GM21576 (cell line): Measurements from ENCODE around the gene GLI3.

Source experiments
- ATAC-seq: cut with Tn5 transposase; IDR thresholded peaks from one replicate; pipeline ENCODE4 v1.9.1; 2021; ENCODE audit warnings: mild to moderate bottlenecking, moderate library complexity; ENCODE audit not compliant: unreplicated experiment

GLI3 gene

DNA sequence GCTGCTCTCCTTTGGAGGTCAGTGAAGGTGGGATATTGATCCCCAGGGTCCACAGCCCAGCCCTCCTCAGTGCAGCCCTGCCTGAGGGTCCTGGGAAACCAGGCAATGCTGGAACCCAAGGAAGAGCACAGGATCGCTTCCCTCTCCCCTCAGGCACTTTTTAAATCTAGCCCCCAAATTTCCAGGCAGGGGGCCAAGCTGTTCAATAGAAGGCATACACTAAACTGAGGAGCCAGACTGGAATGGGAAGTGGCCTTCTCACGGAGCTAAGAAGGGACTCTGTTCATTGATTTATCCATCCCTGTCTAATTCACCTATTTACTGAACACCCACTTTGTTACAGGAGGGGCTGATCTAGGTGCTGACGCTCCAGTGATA lies 60.3 kb downstream of the GLI3 start:
- no peak for ATAC-seq

DNA sequence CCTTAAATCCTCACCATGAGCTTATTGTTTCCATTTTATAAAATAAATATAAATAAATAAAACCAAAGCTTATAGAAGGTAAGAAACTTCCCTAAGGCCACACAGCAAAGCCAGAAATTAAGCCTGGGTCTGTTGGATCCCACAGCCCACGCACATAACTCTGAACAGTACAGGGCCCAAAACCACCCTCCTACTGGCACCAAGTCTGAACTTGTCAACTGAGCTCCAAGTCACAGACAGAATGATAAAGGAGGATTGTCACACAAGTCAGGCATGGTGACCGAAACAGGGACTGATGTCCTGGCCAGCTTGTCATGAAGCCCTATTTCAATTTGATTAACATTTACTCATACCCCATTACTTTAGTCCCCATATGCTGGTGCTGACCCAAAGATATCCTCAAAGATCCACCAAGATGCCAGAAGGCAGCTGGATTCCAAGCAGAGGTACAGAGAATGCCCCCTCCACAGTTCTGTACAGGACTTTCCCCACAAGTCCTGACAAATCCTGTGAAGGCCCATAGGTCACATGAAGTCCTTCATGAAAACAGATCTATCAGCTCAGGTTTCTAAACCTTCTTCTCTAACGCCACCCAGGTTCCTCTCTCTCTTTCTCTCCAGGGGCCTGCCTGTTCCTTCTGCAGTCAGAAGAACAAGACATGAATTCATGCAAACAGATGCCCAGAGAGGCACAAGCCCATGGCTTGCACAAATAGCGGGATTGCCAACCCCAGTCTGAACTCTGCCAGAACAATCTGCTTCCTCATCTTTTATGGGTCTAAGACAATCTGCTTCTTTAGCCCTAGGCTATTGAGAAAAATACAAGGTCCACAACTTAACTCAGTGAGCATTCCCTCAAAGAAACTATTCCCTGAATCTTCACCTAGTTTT lies 60.9 kb downstream of the GLI3 start:
- no peak for ATAC-seq

DNA sequence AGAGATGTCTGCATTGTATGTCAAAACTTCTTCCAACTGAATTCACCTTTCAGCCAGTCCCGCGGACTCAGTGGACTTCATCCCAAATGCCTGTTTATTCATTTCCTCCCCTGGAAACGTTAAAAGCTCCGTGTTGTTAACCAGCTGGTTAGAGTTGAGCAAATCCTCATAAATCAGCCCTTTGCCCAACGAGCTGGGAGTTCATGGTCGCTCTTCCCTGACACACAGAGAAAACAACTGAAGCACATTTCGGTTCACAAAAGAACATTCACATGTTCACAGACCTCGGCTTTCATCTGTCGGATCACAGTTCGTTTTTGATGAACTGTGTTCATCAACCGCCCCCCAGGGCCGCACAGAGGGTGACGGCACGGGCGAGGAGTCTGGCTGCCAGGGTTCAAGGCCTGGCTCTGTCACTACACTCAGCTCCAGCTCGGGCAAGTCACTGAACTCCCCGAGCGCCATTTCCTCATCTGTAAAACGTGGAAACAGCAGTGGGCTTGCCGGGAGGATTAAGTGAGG lies 62.6 kb downstream of the GLI3 start:
- ATAC-seq: no peak

DNA sequence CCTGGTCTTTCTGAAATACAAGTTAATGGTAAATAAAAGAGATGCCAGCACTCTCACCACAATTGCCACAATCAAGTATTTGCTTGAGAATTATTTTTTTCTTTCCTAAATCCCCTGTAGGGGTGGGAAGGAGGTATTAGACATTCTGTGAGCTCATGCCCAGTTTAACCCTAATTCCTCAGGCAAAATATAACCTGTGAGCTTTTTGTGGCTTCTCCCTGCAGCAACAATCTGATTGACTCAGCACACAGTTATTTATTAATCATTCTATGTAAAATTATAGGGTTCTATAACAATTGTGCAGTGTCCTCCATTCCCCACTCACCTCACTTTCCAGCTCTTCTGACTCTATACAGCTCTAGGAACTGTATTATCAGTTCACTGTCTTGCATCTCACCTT lies 66.3 kb downstream of the GLI3 start:
- ATAC-seq: no peak

DNA sequence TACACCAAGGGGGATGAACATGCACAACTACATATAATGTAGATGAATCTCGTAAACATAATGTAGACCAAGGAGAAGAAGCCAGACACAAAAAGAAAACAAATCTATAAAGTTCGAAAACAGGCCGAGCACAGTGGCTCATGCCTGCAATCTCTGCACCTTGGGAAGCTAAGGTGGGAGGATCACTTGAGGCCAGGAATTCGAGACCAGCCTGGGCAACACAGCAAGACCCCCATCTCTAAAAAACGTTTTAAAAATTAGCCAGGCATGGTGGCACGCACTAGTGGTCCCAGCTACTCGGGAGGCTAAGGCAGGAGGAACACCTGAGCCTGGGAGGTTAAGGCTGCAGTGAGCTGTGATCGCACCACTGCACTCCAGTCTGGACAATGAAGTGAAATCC lies 68.5 kb downstream of the GLI3 start:
- no peak for ATAC-seq

DNA sequence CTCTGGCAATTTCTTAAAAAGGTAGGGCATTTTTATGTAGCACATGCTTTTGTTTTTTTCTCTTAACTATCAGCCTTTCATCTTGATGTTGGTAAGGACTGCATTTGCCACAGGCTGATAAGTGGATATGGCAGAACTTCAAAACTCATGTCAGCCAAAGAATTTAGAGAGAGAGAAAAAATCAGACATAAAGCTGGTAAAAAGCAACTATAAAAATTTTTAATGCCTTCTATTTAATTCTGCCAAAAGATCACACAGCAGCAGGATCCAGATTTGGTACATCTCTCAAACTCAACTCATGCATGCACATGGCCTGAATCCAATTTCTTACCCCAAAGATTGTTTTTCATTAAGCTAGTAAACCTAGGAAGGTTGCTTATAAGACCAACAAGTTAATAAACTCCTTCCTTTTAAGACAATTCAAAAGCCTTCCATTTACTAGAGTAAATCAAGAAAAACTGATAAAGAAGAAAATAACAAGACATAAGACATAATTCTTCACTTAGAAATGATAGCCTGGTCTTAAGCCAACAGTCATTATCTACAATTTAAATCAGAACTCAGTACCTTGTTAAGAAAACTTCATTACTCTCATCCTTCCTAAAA lies 69.3 kb downstream of the GLI3 start:
- ATAC-seq: no peak

DNA sequence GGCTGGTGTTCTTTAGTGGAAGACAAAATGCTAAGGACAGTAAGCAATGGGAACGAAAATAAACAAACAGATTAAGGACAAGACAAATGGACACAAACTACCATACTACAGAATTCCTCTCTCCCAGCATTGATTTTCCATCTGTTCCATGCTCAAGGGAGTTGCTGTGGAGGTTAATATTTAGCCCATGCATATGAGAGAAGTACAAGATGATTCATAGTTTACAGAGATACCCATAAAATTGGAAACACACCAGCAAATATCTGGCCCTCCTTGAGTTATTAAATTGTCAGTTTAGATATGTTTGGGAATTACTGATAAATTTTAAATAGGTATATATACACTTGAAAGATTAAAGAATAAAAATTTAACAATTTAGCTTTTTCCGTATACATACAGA lies 69.8 kb downstream of the GLI3 start:
- no peak for ATAC-seq

DNA sequence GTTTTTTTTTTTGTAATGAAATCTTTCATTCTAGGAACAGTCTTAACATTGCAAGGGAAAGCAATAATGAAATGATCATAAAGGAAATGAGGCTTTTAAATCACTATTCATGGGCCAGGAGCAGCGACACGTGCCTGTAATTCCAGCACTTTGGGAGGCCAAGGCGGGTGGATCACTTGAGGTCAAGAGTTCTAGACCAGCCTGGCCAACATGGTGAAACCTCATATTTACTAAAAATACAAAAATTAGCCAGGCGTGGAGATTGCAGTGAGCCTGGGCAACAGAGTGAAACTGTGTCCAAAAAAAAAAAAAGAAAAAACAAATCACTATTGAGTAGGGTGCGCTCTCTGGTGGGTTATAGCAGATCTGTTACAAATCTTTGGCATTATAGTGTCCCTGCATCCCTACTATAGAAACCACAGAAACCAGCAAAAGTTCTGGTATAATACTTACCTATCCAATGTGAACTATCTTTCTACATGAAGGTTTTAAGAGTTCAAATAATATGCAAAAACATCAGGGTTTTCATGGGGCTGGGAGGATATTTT lies 72.1 kb downstream of the GLI3 start:
- no peak for ATAC-seq

DNA sequence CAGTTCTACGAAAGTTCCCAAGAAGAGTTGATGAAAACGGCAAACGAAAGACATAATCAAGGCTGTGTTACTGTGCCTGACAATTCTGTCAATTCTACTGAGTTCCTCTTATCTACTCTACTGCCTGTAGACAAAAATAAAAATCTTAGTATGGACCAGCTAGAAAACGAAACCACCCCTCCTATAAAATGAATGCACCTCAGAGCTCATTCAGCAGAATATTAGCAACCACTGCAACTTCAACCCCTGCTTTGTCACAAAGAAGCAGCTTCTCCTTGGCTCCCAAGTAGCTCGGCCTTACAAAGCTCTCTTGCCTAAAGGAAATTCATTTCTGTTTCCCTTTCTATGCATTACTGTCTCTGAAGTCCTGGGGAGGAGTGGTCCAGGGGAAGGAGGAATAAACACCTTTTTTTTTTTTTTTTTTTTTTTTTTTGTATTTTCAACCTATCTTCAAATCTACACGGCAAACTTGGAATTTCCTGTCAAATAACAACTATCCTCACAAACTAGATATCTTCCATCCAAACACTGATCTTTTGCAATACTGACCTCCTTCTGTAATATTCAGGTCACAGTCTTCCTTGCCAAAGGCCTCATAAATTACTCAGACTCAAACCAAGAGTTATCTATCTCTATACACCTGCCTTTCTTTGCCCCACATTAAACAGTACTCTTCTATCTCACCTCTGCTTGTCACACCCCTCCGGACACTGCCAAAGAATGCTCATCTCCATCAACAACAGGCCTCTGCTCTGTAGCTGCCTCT lies 74.3 kb downstream of the GLI3 start:
- no peak for ATAC-seq

DNA sequence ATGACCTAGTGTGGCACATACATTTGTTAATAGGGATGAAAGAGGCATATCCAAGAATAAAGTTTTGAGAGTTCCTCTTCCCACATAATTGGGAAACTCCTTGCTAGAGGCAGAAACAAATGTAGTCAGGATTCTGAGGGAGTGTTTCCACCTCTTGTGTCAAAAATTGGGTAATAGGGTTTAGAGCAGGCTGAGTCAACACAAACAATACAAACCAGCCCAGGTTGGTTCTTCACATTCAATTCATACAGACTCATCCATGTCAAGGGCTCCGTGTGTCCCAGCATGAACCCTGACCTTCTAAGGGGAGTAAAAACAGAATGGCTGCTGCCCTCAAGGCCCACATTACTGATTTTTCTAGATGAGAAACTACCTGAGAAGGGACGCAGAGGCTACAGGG lies 75.3 kb downstream of the GLI3 start:
- no peak for ATAC-seq

DNA sequence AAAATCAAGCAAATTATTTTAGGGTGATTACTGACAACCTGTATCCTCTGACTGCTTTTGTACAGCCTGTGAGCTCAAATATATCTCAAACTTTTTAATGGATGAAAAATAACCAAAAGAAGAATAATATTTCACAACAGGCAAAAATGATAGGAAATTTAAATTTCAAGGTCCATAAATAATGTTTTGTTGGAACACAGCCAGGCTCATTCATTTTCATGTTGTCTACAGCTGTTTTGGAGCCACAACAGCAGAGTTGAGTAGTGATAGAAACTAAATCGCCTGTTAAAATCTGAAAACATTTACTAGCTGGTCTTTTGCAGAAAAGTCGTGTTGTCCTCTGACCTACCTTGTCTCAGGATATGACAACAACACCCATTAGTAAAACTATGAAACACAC lies 75.9 kb downstream of the GLI3 start:
- ATAC-seq: no peak

DNA sequence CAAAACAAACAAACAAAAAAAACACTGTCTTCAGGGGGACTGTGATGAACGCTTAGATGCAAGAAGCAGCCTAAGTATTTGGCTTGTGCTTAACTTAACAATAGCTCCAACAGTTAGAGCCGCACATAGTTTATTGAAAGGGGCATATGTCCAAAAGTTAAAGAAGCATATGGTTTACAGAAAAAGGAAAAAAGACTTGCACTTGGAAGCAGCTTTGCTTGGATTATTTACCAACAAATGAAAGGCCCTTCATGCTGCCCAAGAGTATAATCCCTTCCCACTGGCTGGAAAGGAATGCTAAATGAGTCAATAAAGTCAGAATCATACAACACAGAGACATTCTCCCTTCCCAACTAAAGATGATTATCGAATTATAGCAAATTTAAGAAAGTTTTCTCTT lies 77.9 kb downstream of the GLI3 start:
- no peak for ATAC-seq

DNA sequence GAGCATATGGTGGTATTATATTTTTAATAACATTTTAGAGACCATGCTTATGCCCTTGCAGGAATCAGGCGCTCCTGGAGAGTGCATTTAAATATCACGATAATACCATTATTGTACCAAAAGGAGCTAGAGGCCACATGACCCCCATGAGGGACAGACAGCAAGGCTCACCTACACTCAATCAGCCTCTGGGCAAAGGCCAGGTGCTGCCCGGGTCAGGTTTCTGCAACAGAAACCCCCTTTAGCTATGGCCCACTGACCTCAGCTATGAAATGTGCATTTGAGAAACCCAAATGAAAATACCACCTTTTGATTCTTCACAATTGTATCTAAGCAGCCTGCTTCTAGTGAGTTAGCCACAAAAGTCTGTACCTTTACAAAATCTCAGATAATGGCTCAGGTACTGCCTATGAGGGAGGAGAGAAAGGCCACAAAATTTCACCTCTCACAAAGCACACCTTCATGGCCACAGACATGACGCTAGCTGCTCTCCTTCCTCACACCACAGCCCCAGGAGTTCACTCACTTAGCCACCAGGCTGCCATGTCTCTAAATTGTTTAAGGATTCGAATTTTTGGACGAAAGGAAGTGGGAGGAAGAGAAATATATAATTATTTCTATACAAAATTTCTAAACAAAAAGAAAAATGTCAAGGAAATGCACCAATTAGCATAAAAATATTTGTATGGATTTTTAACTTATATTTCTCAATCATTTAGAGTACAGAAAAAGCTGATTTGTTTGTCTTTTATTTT lies 79.9 kb downstream of the GLI3 start:
- no peak for ATAC-seq

DNA sequence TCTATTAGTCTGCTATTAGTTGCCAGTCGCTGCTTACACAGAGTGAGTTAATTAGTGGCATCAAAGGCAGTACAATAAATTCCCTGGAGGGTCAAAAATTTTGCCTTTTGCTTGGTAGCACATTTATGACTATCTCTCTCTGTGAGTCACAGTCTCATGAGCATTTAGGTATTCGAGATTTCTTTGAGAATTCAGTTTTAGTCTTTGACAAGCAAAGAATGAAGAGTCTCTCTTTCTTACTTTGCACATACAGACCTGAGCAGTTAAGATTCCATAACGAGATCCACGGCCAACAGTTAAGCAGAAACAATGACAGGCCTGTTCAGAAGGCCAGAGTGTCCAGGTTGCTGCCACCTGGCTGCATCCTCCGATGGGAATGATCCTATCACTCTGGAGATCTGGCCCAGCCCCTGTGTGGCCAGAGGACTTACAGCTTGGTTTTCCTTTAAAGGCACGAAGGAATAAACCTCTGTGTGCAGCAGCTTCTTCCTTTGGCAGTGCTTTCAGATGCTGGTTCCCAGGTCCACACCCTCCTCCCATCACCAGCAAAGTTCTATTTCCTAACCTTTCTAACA lies 80.6 kb downstream of the GLI3 start:
- no peak for ATAC-seq

DNA sequence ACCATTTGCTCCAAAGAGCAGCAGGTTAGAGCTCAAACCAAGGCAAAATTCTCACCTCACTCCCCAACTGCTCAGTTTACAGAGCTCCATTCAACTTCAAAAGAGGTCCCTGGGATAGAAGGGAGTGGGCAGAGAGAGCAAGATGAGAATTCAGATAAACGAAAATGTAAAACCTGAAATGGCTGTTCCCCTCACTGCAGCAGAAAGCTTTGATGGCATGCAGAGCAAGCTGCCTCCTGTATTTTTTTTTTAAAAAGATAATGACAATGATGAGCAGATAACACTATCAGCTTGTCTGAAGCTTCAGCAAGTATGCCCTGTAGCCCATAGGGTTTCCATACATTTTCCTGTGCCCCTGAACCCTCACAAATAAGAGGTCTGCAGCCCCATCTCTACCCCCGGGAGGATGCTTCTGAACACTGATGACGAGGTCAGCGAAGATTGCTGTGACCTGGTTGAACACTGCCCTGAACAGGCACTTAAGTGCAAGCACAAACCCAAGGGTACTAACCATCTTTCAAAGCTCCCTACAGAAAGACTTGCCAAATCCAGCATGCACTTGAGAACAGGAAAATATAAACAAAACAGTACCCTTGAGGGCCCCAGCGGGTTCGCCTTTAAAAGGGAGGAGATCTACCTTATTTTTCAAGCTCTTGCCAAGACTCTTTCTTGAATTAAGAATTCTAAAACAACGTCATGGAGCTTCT lies 81.3 kb downstream of the GLI3 start:
- no peak for ATAC-seq

DNA sequence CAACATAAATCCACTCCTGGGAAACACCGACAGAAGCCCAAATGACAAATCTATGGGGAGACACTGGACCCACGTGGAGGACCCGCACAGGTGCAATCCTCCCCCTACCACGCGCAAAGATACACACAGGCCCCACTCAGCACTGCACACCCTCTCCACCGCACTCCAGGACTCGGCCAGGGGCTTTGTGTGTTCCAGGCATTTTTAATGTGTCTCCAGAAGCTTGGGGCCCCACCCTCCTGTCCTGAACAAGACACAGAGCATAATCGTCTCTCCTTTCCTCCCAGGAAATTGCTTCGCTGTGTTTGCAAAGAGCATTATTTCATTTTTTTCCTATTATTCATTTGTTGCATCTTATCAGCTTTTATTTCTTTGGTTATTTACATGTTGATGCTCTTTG lies 82.8 kb downstream of the GLI3 start:
- ATAC-seq: no peak

DNA sequence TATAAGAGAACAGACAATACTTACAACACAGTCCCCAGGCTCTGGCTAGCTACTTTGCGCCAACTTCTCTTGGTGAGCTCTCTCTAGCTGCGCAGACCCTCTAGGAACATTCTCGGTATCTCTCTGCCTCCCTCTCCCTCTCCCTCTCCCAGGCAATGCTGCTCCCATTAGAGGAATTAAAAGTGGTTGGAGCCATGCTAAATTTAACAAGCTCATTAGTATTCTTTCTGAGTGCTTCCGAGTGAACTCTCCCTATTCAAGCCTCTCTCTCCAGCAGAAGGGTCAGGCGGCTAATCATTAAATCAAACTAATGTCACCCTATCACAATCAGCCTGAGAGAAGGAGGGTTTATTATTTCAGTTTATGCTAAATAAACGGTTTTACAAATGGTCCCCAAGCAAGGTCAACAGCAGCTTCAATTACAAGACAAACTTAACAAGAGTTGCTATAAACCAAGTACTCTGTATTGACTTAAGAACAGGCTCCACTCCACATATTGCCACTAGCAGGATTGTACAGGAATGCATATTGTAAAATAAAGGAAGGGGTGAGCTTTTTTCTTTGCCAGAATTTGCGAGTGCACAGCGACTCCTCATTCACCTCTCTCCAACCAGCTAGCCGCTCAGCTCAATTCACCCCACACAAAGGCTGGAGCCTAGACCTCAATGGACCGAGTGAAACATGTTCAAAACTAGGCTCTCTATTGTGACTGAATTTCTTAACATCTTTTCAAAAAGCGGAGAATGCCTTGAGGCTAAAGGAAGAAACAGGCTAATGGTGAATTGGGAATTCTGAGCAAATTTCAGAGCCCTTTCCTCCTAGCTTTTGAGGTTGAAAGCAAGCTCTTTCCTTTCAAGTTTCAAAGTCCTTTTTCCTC lies 84.4 kb downstream of the GLI3 start:
- no peak for ATAC-seq

DNA sequence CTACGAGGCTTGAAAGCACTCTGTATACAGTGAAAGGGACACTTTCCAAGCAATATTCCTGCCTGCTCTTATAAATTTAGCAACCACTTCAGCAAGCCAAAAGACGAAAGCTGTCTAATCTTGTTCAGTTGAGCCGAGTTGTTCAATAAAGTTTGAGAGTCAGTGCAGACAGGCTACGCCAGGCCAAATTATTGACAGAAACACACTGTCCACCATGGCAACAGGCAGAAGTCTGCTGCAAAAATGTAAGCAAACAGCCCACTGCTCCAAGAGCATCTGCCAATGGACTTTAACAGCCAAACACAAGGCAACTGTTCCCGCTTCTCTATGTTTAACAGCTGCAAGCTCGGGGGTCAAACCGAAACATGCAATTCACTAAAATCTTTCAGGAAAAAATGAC lies 85.7 kb downstream of the GLI3 start:
- no peak for ATAC-seq

DNA sequence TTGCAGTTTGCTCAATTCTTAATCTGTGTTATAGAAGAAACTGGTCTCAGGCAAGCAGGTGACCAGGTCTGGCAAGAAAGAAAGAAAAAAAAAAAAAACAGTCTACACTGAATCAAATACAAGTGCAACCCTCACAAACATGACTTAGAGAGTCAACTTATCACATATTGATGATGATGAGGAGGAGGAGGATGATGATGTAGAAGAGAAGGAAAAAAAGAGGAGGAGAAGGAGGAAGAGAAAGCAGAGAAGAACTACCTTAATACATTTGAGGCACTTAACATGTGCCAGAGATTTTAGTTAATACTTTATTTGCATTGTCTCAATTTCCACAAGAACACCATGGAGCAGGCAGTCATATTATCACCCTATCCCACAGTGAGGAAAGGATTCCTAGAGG lies 91.5 kb downstream of the GLI3 start:
- no peak for ATAC-seq
